HepG2 (cell line): ENCODE measurements around the gene RABGGTA. TPM values are rescaled to one million over a fixed set of nuclear protein-coding genes. Genes with fewer than 3 reads are reported as not detected.

Experiments used
- AKAP8 ChIP-seq: sonication (generic); formaldehyde crosslinking; IDR thresholded peaks from 2 replicates; pipeline ENCODE4 v1.5.1; 2020; ENCODE audit warnings: mild to moderate bottlenecking, missing genetic modification reagents
- AKNA ChIP-seq: sonication (generic); formaldehyde crosslinking; IDR thresholded peaks from 2 replicates; pipeline ENCODE4 v1.4.0; 2020; ENCODE audit warnings: missing genetic modification reagents, borderline replicate concordance
- CAMTA2 ChIP-seq: sonication (generic); formaldehyde crosslinking; IDR thresholded peaks from 2 replicates; pipeline ENCODE4 v1.4.0; 2020; ENCODE audit warnings: mild to moderate bottlenecking, missing genetic modification reagents, borderline replicate concordance
- CCAR2 ChIP-seq: fragments of 200-400 bp; formaldehyde crosslinking; optimal IDR thresholded peaks from 2 replicates; pipeline ENCODE3; 2018; ENCODE audit warnings: low read depth, mild to moderate bottlenecking, low read length, moderate library complexity
- ELF1 ChIP-seq: sonication (generic); formaldehyde crosslinking; IDR thresholded peaks from 2 replicates; pipeline ENCODE4 v1.4.0; 2020; ENCODE audit warnings: missing genetic modification reagents
- GATA4 ChIP-seq: sonication (generic); IDR thresholded peaks from 2 replicates; pipeline ENCODE4 v1.6.1; 2016; ENCODE audit warnings: antibody characterized with exemption, low read depth, borderline replicate concordance
- HMG20A ChIP-seq: IDR thresholded peaks from 2 replicates; pipeline ENCODE4 v1.6.1; 2016; ENCODE audit warnings: borderline replicate concordance
- JARID2 ChIP-seq: sonication (generic); formaldehyde crosslinking; IDR thresholded peaks from 2 replicates; pipeline ENCODE4 v1.8.1; 2023; ENCODE audit warnings: missing genetic modification reagents, inconsistent platforms; ENCODE audit not compliant: insufficient replicate concordance
- POLR2G ChIP-seq: fragments of 200-400 bp; formaldehyde crosslinking; IDR thresholded peaks from 2 replicates; pipeline ENCODE4 v1.6.1; 2018; ENCODE audit warnings: mild to moderate bottlenecking, low read depth, low read length, moderate library complexity
- RBM22 ChIP-seq: fragments of 200-400 bp; formaldehyde crosslinking; optimal IDR thresholded peaks from 2 replicates; pipeline ENCODE3; 2017; ENCODE audit warnings: mild to moderate bottlenecking, low read length, moderate library complexity
- TRAFD1 ChIP-seq: sonication (generic); formaldehyde crosslinking; IDR thresholded peaks from 2 replicates; pipeline ENCODE4 v1.5.1; 2020; ENCODE audit warnings: missing genetic modification reagents, mild to moderate bottlenecking, borderline replicate concordance
- ZFYVE20 ChIP-seq: sonication (generic); formaldehyde crosslinking; IDR thresholded peaks from 2 replicates; pipeline ENCODE4 v1.8.0; 2023; ENCODE audit warnings: low read depth, mild to moderate bottlenecking, moderate library complexity, missing genetic modification reagents, borderline replicate concordance
- ZHX2 ChIP-seq, 2 experiments: sonication (generic) in 1 of 2; formaldehyde crosslinking in 1 of 2; IDR thresholded peaks; 2 replicates each; pipeline versions ENCODE4 v1.6.1 to v1.9.0; 2014 to 2022; ENCODE audit warnings: antibody characterized with exemption in 1 of 2, borderline replicate concordance in 1 of 2, inconsistent platforms in 1 of 2, low read depth in 1 of 2, missing genetic modification reagents in 1 of 2
- ZNF124 ChIP-seq: sonication (generic); formaldehyde crosslinking; IDR thresholded peaks from 2 replicates; pipeline ENCODE4 v1.4.0; 2020; ENCODE audit warnings: missing genetic modification reagents
- ZNF484 ChIP-seq: sonication (generic); formaldehyde crosslinking; IDR thresholded peaks from 2 replicates; pipeline ENCODE4 v1.5.1; 2020; ENCODE audit warnings: mild to moderate bottlenecking, low read depth, missing genetic modification reagents, borderline replicate concordance
- ZNF720 ChIP-seq: sonication (generic); formaldehyde crosslinking; IDR thresholded peaks from 2 replicates; pipeline ENCODE4 v1.4.0; 2020; ENCODE audit warnings: missing genetic modification reagents
- polyA plus RNA-seq, 8 experiments: library from polyadenylated mRNA; depleted of rRNA in 3 of 8; stranded (reverse) in 7 of 8; unstranded in 1 of 8; fragments of >200 nt; fragmentation: Illumina TruSeq in 4 of 8; extraction: Trizol in 4 of 8; gene quantifications; 2 replicates each; pipeline versions ENCODE4 v1.2.1 to v1.2.3, GENCODE V29; 2011 to 2016; ENCODE audit warnings: low read depth in 4 of 8, missing spikeins in 1 of 8, mixed read lengths in 1 of 8; ENCODE audit not compliant: insufficient read depth in 1 of 8
- total RNA-seq, 5 experiments: library from RNA; depleted of rRNA; stranded (reverse); fragments of >200 nt; fragmentation: Illumina TruSeq; extraction: Trizol; gene quantifications; 2 replicates each; pipeline ENCODE4 v1.2.3, GENCODE V29; 2016; ENCODE audit warnings: low read depth in 1 of 5

The RABGGTA gene
- total and polyA plus RNA-seq, 2 of the 13 experiments (the other 11 are each of a cell fraction or from before 2014, with no cell fraction given) = 57.9 to 90.8 TPM

- TF ChIP-seq TRAFD1 (CRISPR knock-in tag) = no peak
- TF ChIP-seq GATA4 = no peak
- peak; percentile 43; the same call in 1 of the 2 replicates for TF ChIP-seq POLR2G
- no peak for TF ChIP-seq ELF1 (CRISPR knock-in tag)
- peak; percentile 28 for TF ChIP-seq CCAR2
- TF ChIP-seq ZNF720 = no peak
- TF ChIP-seq RBM22 = peak; percentile 13
- no peak for TF ChIP-seq ZHX2 (IDR thresholded peaks at IDR 0.05; ENCODE audit: low read depth)
- no peak for TF ChIP-seq ZHX2 (CRISPR knock-in tag; IDR thresholded peaks at IDR 0.05; ENCODE audit: borderline replicate concordance)
- TF ChIP-seq ZFYVE20 (CRISPR knock-in tag) = no peak
- no peak for TF ChIP-seq HMG20A (CRISPR knock-in tag)
- TF ChIP-seq ZNF484 = no peak
- no peak for TF ChIP-seq AKNA (CRISPR knock-in tag)
- no peak for TF ChIP-seq AKAP8
- no peak for TF ChIP-seq CAMTA2 (CRISPR knock-in tag)
- TF ChIP-seq ZNF124 (CRISPR knock-in tag) = no peak
- TF ChIP-seq JARID2 (CRISPR knock-in tag) = no peak
Measured at GRCh38 chr14:24238123-24238522, 33.3 kb downstream of the RABGGTA start (continued).
